ENCODE results near the gene FOXP3.

GRCh38 chrX:49232525-49232924 is 32.0 kb downstream of the FOXP3 start:
- TF ChIP-seq CTCF (IDR thresholded peaks at IDR 0.05; ENCODE audit: borderline replicate concordance, extremely low read depth, low read length, poor library complexity, severe bottlenecking), result no peak
- no peak for TF ChIP-seq EZH2 (IDR thresholded peaks at IDR 0.05; ENCODE audit: borderline replicate concordance, low read depth, low read length, severe bottlenecking)
